Activated CD4-positive, alpha-beta T cell treated with anti-CD3 and anti-CD28 coated beads, Interleukin-2, amount 10 ng/mL, durations not matched to agents 7 days and 5 days (primary cell): Measurements from ENCODE around the gene SLC9C1. TPM values are rescaled to one million over a fixed set of nuclear protein-coding genes. Genes with fewer than 3 reads are reported as not detected.

ENCODE experiments used
- CTCF ChIA-PET: fragments of 350-600 bp; sonication (Branson Sonifier 250); formaldehyde crosslinking; loops from one replicate; lab custom pipeline; 2021; ENCODE audit warnings: antibody characterized with exemption; lab: Charles Lee
- POLR2A ChIA-PET: fragments of 350-600 bp; sonication (Branson Sonifier 250); formaldehyde crosslinking; loops from one replicate; lab custom pipeline; 2021; ENCODE audit warnings: antibody characterized with exemption; lab: Charles Lee
- DNase-seq: peaks from one replicate; pipeline ENCODE4 v3.0.0-alpha.2; 2020
- H3K27ac Mint-ChIP-seq: one replicate; pipeline ENCODE4 v1.8.0; 2021; ENCODE audit warnings: mild to moderate bottlenecking, moderate library complexity, mixed read lengths
- H3K27me3 Mint-ChIP-seq: one replicate; pipeline ENCODE4 v1.8.0; 2021; ENCODE audit warnings: mixed read lengths
- H3K36me3 Mint-ChIP-seq: one replicate; pipeline ENCODE4 v1.8.0; 2021; ENCODE audit warnings: low read depth, mixed read lengths
- H3K4me1 Mint-ChIP-seq: one replicate; pipeline ENCODE4 v1.8.0; 2021; ENCODE audit warnings: mixed read lengths
- H3K4me3 Mint-ChIP-seq: one replicate; pipeline ENCODE4 v1.8.0; 2021; ENCODE audit warnings: mild to moderate bottlenecking, moderate library complexity, mixed read lengths
- H3K9me3 Mint-ChIP-seq: one replicate; pipeline ENCODE4 v1.8.0; 2021; ENCODE audit warnings: mixed read lengths
- total RNA-seq, 2 experiments: library from RNA; stranded (reverse); gene quantifications; one replicate each; pipeline ENCODE4 v1.2.3, GENCODE V29; 2021

The SLC9C1 gene
- total RNA-seq, 2 experiments from 2014 or later = not detected

GRCh38 chr3:112132975-112133448 is 161.0 kb downstream of the SLC9C1 start, which contains the start of gene GCSAM:
Gene GCSAM (minus strand): TSS chr3:112133248. CDS start chr3:112133120, 128 bp downstream.
- CTCF ChIA-PET = interaction anchor here (1.1 kb wide), 1 partner anchor 21 kb away, joined by 3 read pairs; no protein-coding TSS in a partner anchor
- Mint-ChIP-seq H3K9me3 (no peaks in the 10 kb centered on the region), H3K4me3 (peak within 1 kb of the TSS; percentile 84), H3K4me1 (peaks cover 84% of the 10 kb centered on the region), H3K27me3 (no peaks in the 10 kb centered on the region), H3K27ac (peak within 1 kb of the TSS; percentile 92), H3K36me3 (peaks cover 20% of the 10 kb centered on the region)
- POLR2A ChIA-PET = interaction anchor here (1.1 kb wide), 1 partner anchor 61 kb away, joined by 7 read pairs; no protein-coding TSS in a partner anchor
- peak; percentile 66 for DNase-seq

- CTCF ChIA-PET = interaction anchor here (1.1 kb wide), 1 partner anchor 21 kb away, joined by 3 read pairs; no protein-coding TSS in a partner anchor
- peaks cover 88% of the 10 kb centered on the region for H3K4me1 Mint-ChIP-seq
- no peaks in the 10 kb centered on the region for H3K27me3 Mint-ChIP-seq
- no peaks in the 10 kb centered on the region for H3K9me3 Mint-ChIP-seq
- POLR2A ChIA-PET = interaction anchor here (1.1 kb wide), 1 partner anchor 61 kb away, joined by 7 read pairs; no protein-coding TSS in a partner anchor
- no peak for DNase-seq
- H3K36me3 Mint-ChIP-seq = peaks cover 24% of the 10 kb centered on the region
- H3K27ac Mint-ChIP-seq = peak overlapping the region; percentile 92
- H3K4me3 Mint-ChIP-seq = peak overlapping the region; percentile 84
Observed at GRCh38 chr3:112132554-112132953, 161.5 kb downstream of the SLC9C1 start.

GRCh38 chr3:112132088-112132487 is 161.9 kb downstream of the SLC9C1 start:
- ChIA-PET CTCF (interaction anchor here (1.1 kb wide), 1 partner anchor 20 kb away, joined by 3 read pairs; no protein-coding TSS in a partner anchor), POLR2A (interaction anchor here (1.1 kb wide), 1 partner anchor 60 kb away, joined by 7 read pairs; no protein-coding TSS in a partner anchor)
- Mint-ChIP-seq H3K4me3 (peak overlapping the region; percentile 84), H3K36me3 (peaks cover 24% of the 10 kb centered on the region), H3K9me3 (no peaks in the 10 kb centered on the region), H3K27ac (peak overlapping the region; percentile 92), H3K4me1 (peaks cover 89% of the 10 kb centered on the region), H3K27me3 (no peaks in the 10 kb centered on the region)
- no peak for DNase-seq

GRCh38 chr3:112131111-112131510 is 162.9 kb downstream of the SLC9C1 start:
- POLR2A ChIA-PET = no interaction called here
- no peaks in the 10 kb centered on the region for H3K9me3 Mint-ChIP-seq
- no peak for DNase-seq
- H3K27me3 Mint-ChIP-seq = no peaks in the 10 kb centered on the region
- peaks cover 92% of the 10 kb centered on the region for H3K4me1 Mint-ChIP-seq
- H3K4me3 Mint-ChIP-seq = peak overlapping the region; percentile 14
- H3K27ac Mint-ChIP-seq = peak overlapping the region; percentile 51
- CTCF ChIA-PET = no interaction called here
- H3K36me3 Mint-ChIP-seq = peaks cover 30% of the 10 kb centered on the region

GRCh38 chr3:112130638-112130993 is 163.4 kb downstream of the SLC9C1 start:
- H3K27ac Mint-ChIP-seq = peak overlapping the region; percentile 22
- no peak for DNase-seq
- POLR2A ChIA-PET = no interaction called here
- H3K9me3 Mint-ChIP-seq = no peaks in the 10 kb centered on the region
- peaks cover 34% of the 10 kb centered on the region for H3K36me3 Mint-ChIP-seq
- no peak overlapping the region for H3K4me3 Mint-ChIP-seq
- no peaks in the 10 kb centered on the region for H3K27me3 Mint-ChIP-seq
- H3K4me1 Mint-ChIP-seq = peaks cover 92% of the 10 kb centered on the region
- CTCF ChIA-PET = no interaction called here

GRCh38 chr3:112129925-112130637 is 163.9 kb downstream of the SLC9C1 start:
- H3K9me3 Mint-ChIP-seq = no peaks in the 10 kb centered on the region
- DNase-seq = no peak
- CTCF ChIA-PET = interaction anchor here (1.5 kb wide), 1 partner anchor 18 kb away, joined by 5 read pairs; no protein-coding TSS in a partner anchor
- peaks cover 92% of the 10 kb centered on the region for H3K4me1 Mint-ChIP-seq
- POLR2A ChIA-PET = no interaction called here
- peaks cover 39% of the 10 kb centered on the region for H3K36me3 Mint-ChIP-seq
- no peaks in the 10 kb centered on the region for H3K27me3 Mint-ChIP-seq
- H3K4me3 Mint-ChIP-seq = no peak overlapping the region
- H3K27ac Mint-ChIP-seq = peak overlapping the region; percentile 22

GRCh38 chr3:112128843-112129727 is 164.9 kb downstream of the SLC9C1 start:
- no peaks in the 10 kb centered on the region for H3K27me3 Mint-ChIP-seq
- POLR2A ChIA-PET = no interaction called here
- no peak overlapping the region for H3K4me3 Mint-ChIP-seq
- peak overlapping the region; percentile 58 for H3K27ac Mint-ChIP-seq
- H3K36me3 Mint-ChIP-seq = peaks cover 45% of the 10 kb centered on the region
- no peaks in the 10 kb centered on the region for H3K9me3 Mint-ChIP-seq
- DNase-seq = peak; percentile 78
- H3K4me1 Mint-ChIP-seq = peaks cover 87% of the 10 kb centered on the region
- CTCF ChIA-PET = interaction anchor here (0.7 to 1.5 kb wide), 4 partner anchors 8 to 308 kb away, joined by 3 to 5 read pairs (median 3); no protein-coding TSS in a partner anchor

- CTCF ChIA-PET = interaction anchor here (0.7 to 1.7 kb wide), 6 partner anchors 9 to 309 kb away, joined by 3 to 6 read pairs (median 4); no protein-coding TSS in a partner anchor
- H3K36me3 Mint-ChIP-seq = peaks cover 56% of the 10 kb centered on the region
- H3K27ac Mint-ChIP-seq = peak overlapping the region; percentile 58
- H3K27me3 Mint-ChIP-seq = no peaks in the 10 kb centered on the region
- H3K9me3 Mint-ChIP-seq = no peaks in the 10 kb centered on the region
- peak; percentile 17 for DNase-seq
- H3K4me3 Mint-ChIP-seq = peak overlapping the region; percentile 58
- POLR2A ChIA-PET = interaction anchor here (0.5 kb wide), 1 partner anchor 873 kb away, joined by 3 read pairs; no protein-coding TSS in a partner anchor
- H3K4me1 Mint-ChIP-seq = peaks cover 74% of the 10 kb centered on the region
Observed at GRCh38 chr3:112127522-112128494, 166.2 kb downstream of the SLC9C1 start.

GRCh38 chr3:112126511-112126911 is 167.5 kb downstream of the SLC9C1 start:
- Mint-ChIP-seq H3K4me3 (peak overlapping the region; percentile 58), H3K4me1 (peaks cover 72% of the 10 kb centered on the region), H3K36me3 (peaks cover 62% of the 10 kb centered on the region), H3K27ac (peak overlapping the region; percentile 58), H3K9me3 (no peaks in the 10 kb centered on the region), H3K27me3 (no peaks in the 10 kb centered on the region)
- CTCF ChIA-PET = interaction anchor here (1.1 to 1.7 kb wide), 2 partner anchors 12 to 15 kb away, joined by 3 to 6 read pairs; no protein-coding TSS in a partner anchor
- no peak for DNase-seq
- POLR2A ChIA-PET = no interaction called here

GRCh38 chr3:112124907-112125607 is 169.0 kb downstream of the SLC9C1 start:
- peaks cover 73% of the 10 kb centered on the region for H3K4me1 Mint-ChIP-seq
- no peak overlapping the region for H3K27ac Mint-ChIP-seq
- ChIA-PET CTCF (interaction anchor here (0.9 to 2.5 kb wide), 5 partner anchors 10 to 406 kb away, joined by 3 to 9 read pairs (median 3); no protein-coding TSS in a partner anchor), POLR2A (no interaction called here)
- H3K27me3 Mint-ChIP-seq = no peaks in the 10 kb centered on the region
- DNase-seq = no peak
- no peak overlapping the region for H3K4me3 Mint-ChIP-seq
- H3K9me3 Mint-ChIP-seq = no peaks in the 10 kb centered on the region
- H3K36me3 Mint-ChIP-seq = peaks cover 57% of the 10 kb centered on the region

- Mint-ChIP-seq H3K9me3 (no peaks in the 10 kb centered on the region), H3K4me1 (peaks cover 73% of the 10 kb centered on the region), H3K27ac (no peak overlapping the region), H3K36me3 (peaks cover 57% of the 10 kb centered on the region), H3K4me3 (no peak overlapping the region), H3K27me3 (no peaks in the 10 kb centered on the region)
- CTCF ChIA-PET = interaction anchor here (1.4 to 2.5 kb wide), 2 partner anchors 12 to 391 kb away, joined by 3 to 9 read pairs; no protein-coding TSS in a partner anchor
- DNase-seq = no peak
- POLR2A ChIA-PET = no interaction called here
Observed at GRCh38 chr3:112123548-112123947, 170.5 kb downstream of the SLC9C1 start.
